ENCODE measurements around the gene TEAD1. TPM values are rescaled to one million over a fixed set of nuclear protein-coding genes. Genes with fewer than 3 reads are reported as not detected.

Gene TEAD1
- total and polyA plus RNA-seq, 10 of the 15 experiments (the other 5 are each of a cell fraction or from before 2014, with no cell fraction given), result 0.01 to 0.59 (median 0.04) TPM; not detected in 6

DNA sequence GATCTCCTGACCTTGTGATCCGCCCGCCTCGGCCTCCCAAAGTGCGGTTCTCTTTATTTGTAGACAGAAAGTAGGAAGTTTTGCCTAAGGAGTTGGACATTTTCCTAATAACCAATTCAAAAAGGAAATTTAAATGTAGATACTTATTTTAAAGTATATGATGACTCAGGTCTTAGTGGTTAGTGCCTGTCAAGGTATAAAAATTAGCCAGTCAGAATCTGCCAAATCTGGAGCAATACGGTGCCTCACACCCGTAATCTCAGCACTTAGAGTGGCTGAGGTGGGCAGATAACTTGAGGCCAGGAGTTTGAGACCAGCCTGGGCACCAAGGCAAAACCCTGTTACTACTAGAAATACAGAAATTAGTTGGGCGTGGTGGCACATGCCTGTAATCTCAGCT, 248.2 kb downstream of the TEAD1 start:
- in situ Hi-C loops (cut with MboI), result no loop called here
- DNase-seq (ENCODE audit: low read depth, low spot score) (no peak), FAIRE-seq (no peak), ATAC-seq (no peak)
- H3K9me3 ChIP-seq (replicated peaks; ENCODE audit: control insufficient read depth, insufficient read depth, low read length), result no peaks in the 10 kb centered on the region
- no peak overlapping the region for H3K4me2 ChIP-seq (ENCODE audit: control insufficient read depth, insufficient read depth)
- SMC1A ChIA-PET (ENCODE audit: uncharacterized antibody, unreplicated experiment), result interaction anchor here (1.2 kb wide), 1 partner anchor 9 kb away, joined by 5 read pairs; no protein-coding TSS in a partner anchor
- H3K4me1 ChIP-seq (ENCODE audit: control insufficient read depth, insufficient read depth, low read length), result no peaks in the 10 kb centered on the region
- H3K79me2 ChIP-seq (ENCODE audit: control insufficient read depth, insufficient read depth, low read length), result no peaks in the 10 kb centered on the region
- H4K20me1 ChIP-seq (ENCODE audit: control insufficient read depth, insufficient read depth), result no peaks in the 10 kb centered on the region
- no peak overlapping the region for H2AFZ ChIP-seq (ENCODE audit: control insufficient read depth, low read depth, low read length)
- intact Hi-C loops (cut with micrococcal nuclease; ENCODE audit: unreplicated experiment), result no loop called here
- H3K27ac ChIP-seq (ENCODE audit: control insufficient read depth, insufficient read depth), result no peak overlapping the region
- BruUV-seq (replicated peaks), result no TSS peak
- no peaks in the 10 kb centered on the region for H3K27me3 ChIP-seq (replicated peaks in 1 of 2; ENCODE audit: control insufficient read depth in 2 of 2, insufficient read depth in 2 of 2, low read length in 1 of 2)
- CTCF ChIA-PET, result no interaction called here
- H3K36me3 ChIP-seq (ENCODE audit: control insufficient read depth in 2 of 2, insufficient read depth in 2 of 2, low read length in 1 of 2), result no peaks in the 10 kb centered on the region
- RAD21 ChIA-PET (ENCODE audit: unreplicated experiment), result no interaction called here
- no peak overlapping the region for H3K4me3 ChIP-seq
- H3K9ac ChIP-seq (ENCODE audit: control insufficient read depth, insufficient read depth, low read length), result no peak overlapping the region
- POLR2A ChIA-PET, result no interaction called here
- TF ChIP-seq TCF7 (IDR thresholded peaks at IDR 0.05; ENCODE audit: borderline replicate concordance), result no peak
- no peak for TF ChIP-seq BRCA1 (IDR thresholded peaks at IDR 0.05; ENCODE audit: low read depth, low read length)
- TF ChIP-seq TCF12 (IDR thresholded peaks at IDR 0.05; ENCODE audit: low read depth, low read length), result no peak
- TF ChIP-seq, protein P1, sequence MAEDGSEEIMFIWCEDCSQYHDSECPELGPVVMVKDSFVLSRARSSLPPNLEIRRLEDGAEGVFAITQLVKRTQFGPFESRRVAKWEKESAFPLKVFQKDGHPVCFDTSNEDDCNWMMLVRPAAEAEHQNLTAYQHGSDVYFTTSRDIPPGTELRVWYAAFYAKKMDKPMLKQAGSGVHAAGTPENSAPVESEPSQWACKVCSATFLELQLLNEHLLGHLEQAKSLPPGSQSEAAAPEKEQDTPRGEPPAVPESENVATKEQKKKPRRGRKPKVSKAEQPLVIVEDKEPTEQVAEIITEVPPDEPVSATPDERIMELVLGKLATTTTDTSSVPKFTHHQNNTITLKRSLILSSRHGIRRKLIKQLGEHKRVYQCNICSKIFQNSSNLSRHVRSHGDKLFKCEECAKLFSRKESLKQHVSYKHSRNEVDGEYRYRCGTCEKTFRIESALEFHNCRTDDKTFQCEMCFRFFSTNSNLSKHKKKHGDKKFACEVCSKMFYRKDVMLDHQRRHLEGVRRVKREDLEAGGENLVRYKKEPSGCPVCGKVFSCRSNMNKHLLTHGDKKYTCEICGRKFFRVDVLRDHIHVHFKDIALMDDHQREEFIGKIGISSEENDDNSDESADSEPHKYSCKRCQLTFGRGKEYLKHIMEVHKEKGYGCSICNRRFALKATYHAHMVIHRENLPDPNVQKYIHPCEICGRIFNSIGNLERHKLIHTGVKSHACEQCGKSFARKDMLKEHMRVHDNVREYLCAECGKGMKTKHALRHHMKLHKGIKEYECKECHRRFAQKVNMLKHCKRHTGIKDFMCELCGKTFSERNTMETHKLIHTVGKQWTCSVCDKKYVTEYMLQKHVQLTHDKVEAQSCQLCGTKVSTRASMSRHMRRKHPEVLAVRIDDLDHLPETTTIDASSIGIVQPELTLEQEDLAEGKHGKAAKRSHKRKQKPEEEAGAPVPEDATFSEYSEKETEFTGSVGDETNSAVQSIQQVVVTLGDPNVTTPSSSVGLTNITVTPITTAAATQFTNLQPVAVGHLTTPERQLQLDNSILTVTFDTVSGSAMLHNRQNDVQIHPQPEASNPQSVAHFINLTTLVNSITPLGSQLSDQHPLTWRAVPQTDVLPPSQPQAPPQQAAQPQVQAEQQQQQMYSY (CRISPR knock-in tag; IDR thresholded peaks at IDR 0.05), result no peak
- TF ChIP-seq, protein P2, sequence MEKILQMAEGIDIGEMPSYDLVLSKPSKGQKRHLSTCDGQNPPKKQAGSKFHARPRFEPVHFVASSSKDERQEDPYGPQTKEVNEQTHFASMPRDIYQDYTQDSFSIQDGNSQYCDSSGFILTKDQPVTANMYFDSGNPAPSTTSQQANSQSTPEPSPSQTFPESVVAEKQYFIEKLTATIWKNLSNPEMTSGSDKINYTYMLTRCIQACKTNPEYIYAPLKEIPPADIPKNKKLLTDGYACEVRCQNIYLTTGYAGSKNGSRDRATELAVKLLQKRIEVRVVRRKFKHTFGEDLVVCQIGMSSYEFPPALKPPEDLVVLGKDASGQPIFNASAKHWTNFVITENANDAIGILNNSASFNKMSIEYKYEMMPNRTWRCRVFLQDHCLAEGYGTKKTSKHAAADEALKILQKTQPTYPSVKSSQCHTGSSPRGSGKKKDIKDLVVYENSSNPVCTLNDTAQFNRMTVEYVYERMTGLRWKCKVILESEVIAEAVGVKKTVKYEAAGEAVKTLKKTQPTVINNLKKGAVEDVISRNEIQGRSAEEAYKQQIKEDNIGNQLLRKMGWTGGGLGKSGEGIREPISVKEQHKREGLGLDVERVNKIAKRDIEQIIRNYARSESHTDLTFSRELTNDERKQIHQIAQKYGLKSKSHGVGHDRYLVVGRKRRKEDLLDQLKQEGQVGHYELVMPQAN (conservative IDR thresholded peaks at IDR 0.05), result no peak
- TF ChIP-seq CHD1 (IDR thresholded peaks at IDR 0.05; ENCODE audit: low read depth, low read length), result no peak
- TF ChIP-seq RB1 (IDR thresholded peaks at IDR 0.05; ENCODE audit: borderline replicate concordance), result no peak
- no peak for TF ChIP-seq GATAD2B (conservative IDR thresholded peaks at IDR 0.05; ENCODE audit: low read depth)
- TF ChIP-seq BCL11A (IDR thresholded peaks at IDR 0.05; ENCODE audit: low read depth, low read length), result no peak
- no peak for TF ChIP-seq CEBPB (IDR thresholded peaks at IDR 0.05; ENCODE audit: borderline replicate concordance in 1 of 2, low read depth in 2 of 2, low read length in 2 of 2)
- TF ChIP-seq PML (IDR thresholded peaks at IDR 0.05; ENCODE audit: low read length), result no peak
- TF ChIP-seq HCFC1 (IDR thresholded peaks at IDR 0.05; ENCODE audit: low read length), result no peak
- TF ChIP-seq FOS (IDR thresholded peaks at IDR 0.05; ENCODE audit: borderline replicate concordance, extremely low read depth, insufficient read length), result no peak
- no peak for TF ChIP-seq FOXK2 (IDR thresholded peaks at IDR 0.05)
- TF ChIP-seq NFIC (IDR thresholded peaks at IDR 0.05; ENCODE audit: low read depth, low read length), result no peak
- no peak for TF ChIP-seq CREM (IDR thresholded peaks at IDR 0.05; ENCODE audit: low read depth)
- WGBS (ENCODE audit: insufficient coverage, insufficient replicate concordance, low lambda C conversion rate, missing lambda C conversion rate), result 69% methylated on average over 6 of the region's 7 CpGs
